Ovary (tissue), 9 donors: Measurements from ENCODE around the gene CHPT1. TPM values are rescaled to one million over a fixed set of nuclear protein-coding genes. Genes with fewer than 3 reads are reported as not detected.

Experiments used
- DNase-seq, 5 donors: peaks; one replicate each; pipeline ENCODE4 v3.0.0-alpha.2; 2019 to 2020
- H3K27ac ChIP-seq, 2 donors: fragments of 200-600 bp; one replicate each; pipeline versions ENCODE4 v1.5.1 to v1.8.0; 2019 to 2022
- H3K27me3 ChIP-seq: fragments of 200-600 bp; one replicate; pipeline ENCODE4 v1.8.0; 2022
- H3K36me3 ChIP-seq: fragments of 200-600 bp; sonication (generic); one replicate; pipeline ENCODE4 v1.5.1; 2019
- H3K4me1 ChIP-seq: one replicate; pipeline ENCODE4 v1.8.1; 2013; ENCODE audit warnings: mild to moderate bottlenecking, moderate library complexity; ENCODE audit not compliant: insufficient read depth
- H3K4me3 ChIP-seq: fragments of 200-600 bp; sonication (generic); one replicate; pipeline ENCODE4 v1.5.1; 2017
- H3K9me3 ChIP-seq, 2 donors: fragments of 200-600 bp in 1 of 2; sonication (generic) in 1 of 2; one replicate each; pipeline versions ENCODE4 v1.5.1 to v1.8.1; 2013 to 2019; ENCODE audit warnings: mild to moderate bottlenecking in 1 of 2, moderate library complexity in 1 of 2
- EP300 ChIP-seq: sonication (generic); formaldehyde crosslinking; IDR thresholded peaks from one replicate; pipeline ENCODE4 v1.6.1; 2017; ENCODE audit warnings: antibody characterized with exemption
- POLR2A ChIP-seq: fragments of 450-650 bp; IDR thresholded peaks from one replicate; pipeline ENCODE4 v1.6.1; 2017; ENCODE audit warnings: antibody characterized with exemption, mild to moderate bottlenecking, moderate library complexity
- WGBS, 3 donors: extraction: QIAGEN DNeasy Blood & Tissue Kit in 1 of 3; methylation state at CpG; one replicate each; pipeline versions ENCODE4 v1.1.5 to v1.1.7; 2013 to 2017; 5-methylcytosine and 5-hydroxymethylcytosine counted together
- intact Hi-C, 4 donors: fragments of 100-400 bp; cut with DNase I; formaldehyde crosslinking; loops; one replicate each; pipeline versions ENCODE4 v1.11.0 to v1.15.1; 2022 to 2023
- polyA plus RNA-seq, 2 donors: library from polyadenylated mRNA; stranded (reverse); fragments of 200-250 nt in 1 of 2; fragments of 350-450 nt in 1 of 2; fragmentation: Illumina TruSeq in 1 of 2; extraction: RNeasy Lipid Tissue Mini Kit (QIAGEN cat#74804) in 1 of 2; gene quantifications; one replicate each; pipeline ENCODE4 v1.2.3, GENCODE V29; 2013 to 2014
- total RNA-seq, 7 donors: library from RNA; depleted of rRNA in 2 of 7; stranded (reverse); fragments of >200 nt in 2 of 7; fragmentation: NEBNext Ultra II Directional in 3 of 7; extraction: Animal tissue kit (Norgen Biotek cat#: 25700) in 3 of 7; gene quantifications; one replicate each; pipeline versions ENCODE4 v1.1.0 to v1.2.4, GENCODE V29; 2016 to 2023
- TF ChIP-seq, protein P1 (sequence below), 3 donors: fragments of 450-650 bp in 2 of 3; fragments of 200-600 bp in 1 of 3; IDR thresholded peaks; one replicate each; pipeline versions ENCODE4 v1.5.1 to v1.8.0; 2016 to 2022; ENCODE audit warnings: antibody characterized with exemption in 3 of 3, mild to moderate bottlenecking in 1 of 3
- donor health status: DM: no; HTN: no; CAD: no; lungs with moderate emphysema.
- donor health status: DM: no; HTN: no; CAD: no.
- donor health status: Bipolar disorder and iron deficiency.
- donor health status: DM: yes; HTN: yes; CAD: no.
- donor health status: DM: no; HTN: no; CAD: no.
- donor health status: DM: yes; HTN: yes; CAD: no.

CHPT1 gene
- total and polyA plus RNA-seq, 9 donors = 25.8 to 89.4 (median 31.4) TPM

DNA sequence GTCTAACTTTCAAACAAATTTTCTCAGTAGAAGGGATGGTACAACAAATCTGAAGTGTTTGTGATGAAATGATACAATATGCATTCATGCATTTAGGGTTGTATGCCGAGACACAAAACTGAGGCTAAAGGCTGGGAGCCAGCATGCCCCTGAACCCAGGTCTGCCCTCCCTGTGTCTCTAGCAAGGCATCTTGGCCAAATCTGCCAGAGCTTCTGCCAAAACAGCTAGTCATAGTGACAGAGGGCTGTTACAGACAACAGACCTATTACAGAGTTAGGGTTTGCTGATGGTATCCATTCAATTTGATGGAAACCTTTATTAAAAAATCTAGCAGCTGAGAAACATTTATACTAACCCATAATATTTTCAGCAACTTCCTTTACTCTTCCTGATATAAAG is 11.3 kb upstream of the CHPT1 start:
- Histone ChIP-seq H3K9me3 (no peaks in the 10 kb centered on the region), H3K4me3 (no peak overlapping the region), H3K4me1 (no peaks in the 10 kb centered on the region), H3K36me3 (no peaks in the 10 kb centered on the region), H3K27ac (no peak overlapping the region), H3K27me3 (no peaks in the 10 kb centered on the region)
- TF ChIP-seq, protein P1, sequence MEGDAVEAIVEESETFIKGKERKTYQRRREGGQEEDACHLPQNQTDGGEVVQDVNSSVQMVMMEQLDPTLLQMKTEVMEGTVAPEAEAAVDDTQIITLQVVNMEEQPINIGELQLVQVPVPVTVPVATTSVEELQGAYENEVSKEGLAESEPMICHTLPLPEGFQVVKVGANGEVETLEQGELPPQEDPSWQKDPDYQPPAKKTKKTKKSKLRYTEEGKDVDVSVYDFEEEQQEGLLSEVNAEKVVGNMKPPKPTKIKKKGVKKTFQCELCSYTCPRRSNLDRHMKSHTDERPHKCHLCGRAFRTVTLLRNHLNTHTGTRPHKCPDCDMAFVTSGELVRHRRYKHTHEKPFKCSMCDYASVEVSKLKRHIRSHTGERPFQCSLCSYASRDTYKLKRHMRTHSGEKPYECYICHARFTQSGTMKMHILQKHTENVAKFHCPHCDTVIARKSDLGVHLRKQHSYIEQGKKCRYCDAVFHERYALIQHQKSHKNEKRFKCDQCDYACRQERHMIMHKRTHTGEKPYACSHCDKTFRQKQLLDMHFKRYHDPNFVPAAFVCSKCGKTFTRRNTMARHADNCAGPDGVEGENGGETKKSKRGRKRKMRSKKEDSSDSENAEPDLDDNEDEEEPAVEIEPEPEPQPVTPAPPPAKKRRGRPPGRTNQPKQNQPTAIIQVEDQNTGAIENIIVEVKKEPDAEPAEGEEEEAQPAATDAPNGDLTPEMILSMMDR (IDR thresholded peaks at IDR 0.05) = no peak
- no peak for TF ChIP-seq POLR2A
- 61 to 88% (median 81%) methylated on average over 1 of the region's 1 CpG for WGBS, 3 donors
- intact Hi-C loops = no loop called here
- no peak for DNase-seq

- Histone ChIP-seq H3K4me1 (no peaks in the 10 kb centered on the region), H3K36me3 (no peaks in the 10 kb centered on the region), H3K4me3 (no peak overlapping the region), H3K9me3 (no peaks in the 10 kb centered on the region), H3K27me3 (no peaks in the 10 kb centered on the region), H3K27ac (no peak overlapping the region)
- DNase-seq = no peak
- WGBS, 3 donors = 36 to 55% (median 48%) methylated on average over 3 of the region's 3 CpGs
- TF ChIP-seq, protein P1 (IDR thresholded peaks at IDR 0.05) = no peak
- no peak for TF ChIP-seq EP300
- no peak for TF ChIP-seq POLR2A
- intact Hi-C loops = no loop called here
These were observed 6.8 kb upstream of the CHPT1 start for GRCh38 chr12:101690544-101691098.

- Histone ChIP-seq H3K4me3 (no peak overlapping the region), H3K27ac (no peak overlapping the region), H3K4me1 (no peaks in the 10 kb centered on the region), H3K9me3 (no peaks in the 10 kb centered on the region), H3K36me3 (no peaks in the 10 kb centered on the region), H3K27me3 (no peaks in the 10 kb centered on the region)
- no peak for DNase-seq
- intact Hi-C loops = no loop called here
- 88 to 91% (median 90%) methylated on average over 1 of the region's 1 CpG for WGBS, 3 donors
- TF ChIP-seq EP300 = no peak
- no peak for TF ChIP-seq POLR2A
- TF ChIP-seq, protein P1 (IDR thresholded peaks at IDR 0.05) = no peak
These were observed 5.8 kb upstream of the CHPT1 start for GRCh38 chr12:101691503-101692096.

- Histone ChIP-seq H3K27ac (no peak overlapping the region), H3K36me3 (no peaks in the 10 kb centered on the region), H3K4me1 (peaks cover 3% of the 10 kb centered on the region), H3K27me3 (no peaks in the 10 kb centered on the region), H3K4me3 (no peak overlapping the region), H3K9me3 (no peaks in the 10 kb centered on the region)
- TF ChIP-seq POLR2A = no peak
- TF ChIP-seq, protein P1 (IDR thresholded peaks at IDR 0.05) = no peak
- no peak for TF ChIP-seq EP300
- WGBS, 3 donors = 83 to 98% (median 88%) methylated on average over 2 of the region's 2 CpGs
- intact Hi-C loops = no loop called here
- DNase-seq = no peak
These were observed 3.1 kb upstream of the CHPT1 start for GRCh38 chr12:101694297-101694848.
